HG03378 (cell line): ENCODE data around the gene VEPH1.

Source experiments
- ATAC-seq: cut with Tn5 transposase; IDR thresholded peaks from one replicate; pipeline ENCODE4 v1.9.1; 2021; ENCODE audit warnings: mild to moderate bottlenecking, moderate library complexity; ENCODE audit not compliant: unreplicated experiment

The VEPH1 gene

DNA sequence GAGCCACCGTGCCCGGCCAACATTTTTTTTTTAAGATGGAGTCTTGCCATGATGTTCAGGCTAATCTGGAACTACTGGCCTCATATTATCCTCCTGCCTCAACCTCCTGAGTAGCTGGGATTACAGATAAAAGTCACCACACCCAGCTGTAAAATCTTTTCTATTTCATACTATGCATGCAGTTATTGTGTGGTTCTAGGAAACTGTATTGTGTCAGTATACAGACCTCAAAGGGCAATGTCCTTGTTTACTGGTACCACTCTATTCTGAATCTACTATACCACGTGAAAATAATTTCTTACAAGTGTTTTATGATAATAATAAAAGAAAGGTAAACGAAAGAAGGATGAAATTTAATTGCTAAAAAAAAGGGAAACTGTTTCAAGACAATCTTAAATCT, 190.0 kb downstream of the VEPH1 start:
- no peak for ATAC-seq

DNA sequence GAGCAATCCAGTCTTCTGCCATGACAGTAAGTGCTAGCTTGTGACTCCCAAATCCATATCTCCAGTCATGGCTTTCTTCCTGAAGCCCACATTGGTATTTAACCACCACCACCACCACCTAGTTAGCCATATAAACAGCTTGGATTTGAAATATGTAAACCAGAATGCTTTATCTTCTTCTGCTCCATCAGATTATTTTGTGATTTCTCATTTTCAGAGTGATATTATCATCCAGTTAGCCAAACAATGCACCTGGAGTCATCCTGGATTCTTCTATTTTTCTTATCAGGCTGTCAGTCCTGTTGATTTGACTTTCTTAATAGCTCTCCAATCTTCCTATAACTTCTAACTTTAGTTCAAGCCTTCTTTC, 190.9 kb downstream of the VEPH1 start:
- ATAC-seq = no peak

DNA sequence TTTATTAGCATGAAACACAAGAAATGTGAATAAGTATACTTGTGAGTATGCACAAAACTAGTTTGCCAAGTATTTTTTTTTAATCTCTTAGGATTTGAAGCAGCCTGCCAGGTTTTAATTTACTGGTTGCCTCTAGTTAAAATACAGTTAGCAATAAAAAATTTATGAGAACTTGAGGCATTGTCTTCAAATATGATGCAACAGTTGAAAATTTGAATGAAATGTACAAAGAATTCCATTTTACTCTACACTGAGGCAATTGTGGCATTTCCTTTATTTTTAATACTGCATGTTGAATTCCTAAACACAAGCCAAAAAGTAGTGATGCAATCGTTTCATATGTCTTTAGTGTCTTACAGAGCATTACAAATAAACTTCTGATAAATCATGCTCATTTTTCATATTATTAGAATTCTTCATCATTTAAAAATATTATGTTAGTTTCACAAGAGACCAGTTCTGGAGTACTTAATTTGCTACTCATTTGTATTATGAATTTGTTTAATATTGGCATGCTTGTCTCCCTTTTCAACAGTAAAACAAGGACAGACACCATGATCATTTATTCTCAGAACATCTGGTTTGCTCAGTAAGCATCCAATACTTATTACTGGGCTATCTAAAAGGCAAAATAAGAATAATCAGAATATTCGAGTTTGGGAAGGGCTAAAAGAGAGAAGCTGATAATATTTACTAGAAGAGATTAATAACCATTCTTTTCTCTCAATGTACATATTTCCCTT, 191.4 kb downstream of the VEPH1 start:
- no peak for ATAC-seq

DNA sequence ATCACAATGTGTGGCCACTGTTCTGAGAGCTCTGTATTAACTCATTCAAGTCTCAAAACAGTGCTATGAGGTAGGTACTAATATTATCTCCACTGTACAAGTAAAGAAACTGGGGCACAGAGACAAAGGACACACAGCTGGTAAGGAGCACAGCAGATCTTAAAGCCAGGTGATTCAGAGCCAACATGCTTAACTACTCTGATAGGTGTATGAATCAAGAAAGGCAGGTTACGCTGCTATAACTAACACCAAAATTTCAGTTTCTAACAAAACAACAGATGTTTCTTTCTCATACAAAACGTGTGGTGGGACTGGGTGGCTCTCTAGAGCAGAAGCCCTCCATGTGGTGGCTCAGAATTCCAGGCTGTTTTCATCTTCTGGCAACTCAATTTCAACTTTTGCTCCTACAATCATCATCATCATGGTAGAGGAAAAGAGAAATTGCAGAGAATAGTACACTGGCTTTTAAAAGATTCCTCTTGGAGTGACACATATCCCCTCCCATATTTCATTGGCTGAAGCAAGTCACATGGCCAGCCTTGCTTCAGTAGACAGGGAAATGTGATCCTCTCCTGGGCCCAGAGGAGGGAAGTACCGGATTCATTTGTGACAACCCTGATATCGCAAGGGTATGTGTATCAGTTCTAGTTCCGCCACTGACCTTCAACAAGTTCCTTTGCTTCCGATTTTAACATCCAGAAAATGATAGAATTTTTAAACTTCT, 192.7 kb downstream of the VEPH1 start:
- ATAC-seq = no peak

DNA sequence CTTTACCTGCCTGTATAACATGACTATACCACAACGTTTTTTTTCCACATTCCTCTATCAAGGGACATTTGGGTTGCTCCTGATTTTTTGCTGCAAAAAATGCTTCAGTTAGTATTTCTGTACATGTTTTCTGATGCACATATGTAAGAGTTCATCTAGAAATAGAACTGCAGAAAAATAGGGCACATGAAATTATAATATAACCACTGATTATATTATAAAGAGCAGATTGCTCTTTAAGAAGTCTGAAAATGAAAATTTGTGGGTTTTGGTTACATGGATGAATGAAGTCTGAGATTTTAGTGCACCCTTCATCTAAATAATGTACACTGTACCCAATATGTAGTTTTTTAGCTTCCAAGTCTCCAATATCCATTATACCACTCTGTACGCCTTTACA, 196.7 kb downstream of the VEPH1 start:
- ATAC-seq = no peak

DNA sequence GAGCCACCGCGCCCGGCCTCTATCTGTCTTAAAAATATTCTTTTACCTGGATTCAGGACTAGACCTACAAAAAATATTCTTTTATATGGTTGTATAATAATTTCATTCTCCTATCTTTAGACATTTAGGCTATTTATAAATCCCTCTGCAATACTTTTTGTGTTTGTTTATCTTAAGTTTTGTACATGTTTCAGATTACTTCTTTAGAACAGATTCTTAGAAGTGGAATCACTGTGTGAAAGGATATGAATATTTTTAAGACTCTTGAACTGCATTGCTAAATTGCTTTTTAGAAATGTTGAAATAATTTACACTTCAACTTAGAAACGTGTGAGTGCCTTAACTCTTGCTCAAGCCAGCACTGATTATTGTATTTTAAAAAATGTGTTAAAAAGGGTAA, 197.8 kb downstream of the VEPH1 start:
- ATAC-seq = no peak

DNA sequence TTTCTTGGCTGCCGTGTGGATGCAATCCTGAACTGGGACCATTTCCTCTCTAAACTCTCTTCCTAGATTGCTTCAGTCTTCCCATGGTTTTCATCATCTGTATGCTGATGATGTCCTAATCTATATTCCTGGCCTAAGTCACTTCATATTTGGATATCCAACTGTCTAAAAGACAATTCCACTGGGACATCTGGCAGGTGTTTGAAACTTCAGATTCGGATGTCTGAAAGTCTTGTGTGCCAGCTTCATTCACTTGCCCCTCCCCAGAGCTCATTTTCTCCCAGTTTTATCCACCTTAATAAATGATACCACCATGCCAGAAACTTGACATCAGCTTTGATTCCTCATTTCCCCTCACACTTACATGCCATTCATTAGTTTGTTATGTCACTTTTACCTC, 201.5 kb downstream of the VEPH1 start:
- no peak for ATAC-seq

DNA sequence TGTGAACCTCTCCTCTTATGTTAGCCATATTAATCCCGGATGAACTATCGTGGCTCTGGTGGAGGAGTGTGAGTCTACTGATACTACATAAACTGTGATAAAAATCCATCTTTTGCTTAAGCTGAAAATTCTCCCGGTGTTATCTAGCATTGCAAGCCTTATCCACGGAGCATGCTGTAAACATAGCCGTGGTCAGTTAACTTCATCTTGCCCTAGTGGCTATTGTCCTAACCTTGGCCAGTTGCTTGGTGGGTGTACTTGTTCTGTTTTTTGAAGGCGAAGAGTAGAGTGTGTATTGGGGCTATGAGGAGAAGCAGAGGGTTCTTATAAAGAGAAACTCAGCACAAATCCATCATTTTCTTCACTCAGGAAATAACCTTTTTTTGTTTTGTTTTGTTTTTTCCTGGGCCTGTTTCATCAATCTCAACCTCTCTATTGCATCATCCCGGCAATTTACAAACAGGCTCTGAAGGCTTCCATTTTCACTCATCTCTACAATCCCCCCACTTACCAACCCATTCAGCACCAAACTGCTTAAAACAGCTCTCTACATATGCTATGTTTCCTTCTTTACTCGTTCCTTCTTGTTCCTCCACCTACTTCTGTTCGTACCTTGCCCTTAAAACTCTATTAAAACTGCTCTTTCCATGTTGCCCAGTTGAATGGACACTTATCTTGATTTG, 202.1 kb downstream of the VEPH1 start:
- no peak for ATAC-seq

DNA sequence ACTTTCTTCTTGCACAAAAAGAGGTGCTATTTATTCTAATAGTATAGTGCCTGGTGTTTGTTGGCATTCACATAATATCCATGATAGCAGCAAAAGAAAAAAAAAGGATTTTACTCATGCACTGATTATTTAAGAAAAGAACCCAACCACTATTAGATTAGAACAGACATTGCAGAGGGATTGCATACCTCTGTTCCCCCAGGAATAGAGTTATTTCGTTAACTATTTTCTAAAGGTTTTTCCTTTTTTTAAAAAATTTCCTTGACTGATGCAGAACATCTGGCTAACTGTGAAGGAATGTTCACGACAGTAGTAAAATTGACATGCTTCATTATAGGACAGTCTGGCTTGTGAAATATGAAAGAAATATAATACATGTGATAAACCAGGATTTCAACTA, 203.1 kb downstream of the VEPH1 start:
- no peak for ATAC-seq

DNA sequence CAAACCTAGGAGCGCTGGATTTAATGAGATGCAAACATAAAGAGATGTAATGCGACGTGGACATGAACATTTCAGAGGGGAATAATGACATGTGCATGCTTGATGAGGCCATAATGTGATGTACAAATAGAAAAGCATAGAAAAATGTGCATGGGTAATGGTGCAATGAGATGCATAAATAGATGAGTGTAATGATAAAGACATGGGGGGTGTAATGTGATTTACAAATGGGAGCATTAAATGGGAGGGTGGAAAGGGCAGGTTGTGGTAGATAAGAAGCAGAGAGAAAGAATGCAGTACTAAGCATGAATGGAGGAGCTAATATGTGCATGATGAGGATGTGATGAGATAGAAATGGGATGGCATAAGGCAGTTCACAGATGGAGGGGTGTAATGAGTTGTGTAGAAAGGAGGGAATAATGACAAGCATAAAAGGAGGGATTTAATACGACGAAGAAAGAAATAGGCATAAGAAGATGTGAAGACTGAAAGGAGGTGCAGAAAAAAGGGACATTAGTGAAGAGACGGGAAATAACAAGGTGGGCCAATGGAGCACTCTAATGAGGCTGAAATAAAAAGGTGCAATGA, 205.8 kb downstream of the VEPH1 start:
- no peak for ATAC-seq

DNA sequence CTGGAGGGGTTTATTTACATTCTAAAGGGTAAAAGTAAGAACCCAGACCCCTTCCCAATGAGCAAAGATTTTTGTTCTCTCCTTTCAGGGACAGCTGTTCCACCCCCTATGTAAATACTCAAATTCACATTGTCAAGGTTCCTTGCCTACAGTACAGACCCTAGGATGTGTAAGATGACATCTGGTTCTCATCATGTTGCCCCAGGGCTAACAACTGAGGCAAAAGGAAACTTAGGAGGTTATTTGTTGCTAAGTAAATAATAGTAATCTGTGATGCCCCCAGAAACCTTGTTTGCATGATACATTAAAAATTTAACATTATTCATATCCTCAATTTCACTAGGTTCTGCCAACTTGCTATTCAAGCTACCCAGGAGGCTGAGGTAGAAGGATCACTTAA, 208.3 kb downstream of the VEPH1 start:
- ATAC-seq = no peak

DNA sequence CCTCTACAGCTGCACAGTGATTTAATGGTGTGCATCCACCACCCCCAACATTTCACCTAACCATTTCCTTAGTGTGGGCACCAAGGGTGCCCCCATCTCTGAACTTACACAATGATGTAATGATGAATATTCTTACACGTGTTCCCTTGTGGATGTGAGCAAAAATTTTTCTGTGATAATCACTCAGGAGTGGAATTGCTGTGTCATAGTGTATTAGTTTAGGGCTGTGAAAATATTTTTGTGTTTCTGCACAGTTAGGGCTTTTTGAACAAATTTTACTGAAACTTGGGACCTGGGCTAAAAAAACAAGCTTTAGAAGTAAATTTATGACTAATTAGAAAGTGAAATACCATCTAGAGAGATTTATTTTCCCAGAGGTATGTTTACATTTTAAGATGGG, 208.7 kb downstream of the VEPH1 start:
- no peak for ATAC-seq

DNA sequence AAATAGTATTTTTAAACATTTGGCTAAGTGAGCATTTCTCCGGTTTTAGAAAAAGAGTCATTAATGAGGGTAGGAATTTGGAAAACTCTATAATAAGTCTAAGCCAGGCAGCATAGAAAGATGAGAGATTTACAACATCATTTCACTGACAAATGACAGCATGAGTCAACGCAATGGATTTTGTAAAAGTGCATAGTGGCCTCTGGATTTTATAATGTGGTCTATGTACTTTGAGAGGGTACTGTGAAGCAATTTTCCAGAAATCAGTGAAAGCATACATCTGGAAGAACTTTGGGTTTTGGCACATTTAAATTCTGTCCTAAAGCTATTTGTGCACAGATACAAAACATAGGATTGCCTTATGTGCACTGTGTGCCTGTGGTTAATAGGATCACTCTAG, 212.4 kb downstream of the VEPH1 start:
- no peak for ATAC-seq

DNA sequence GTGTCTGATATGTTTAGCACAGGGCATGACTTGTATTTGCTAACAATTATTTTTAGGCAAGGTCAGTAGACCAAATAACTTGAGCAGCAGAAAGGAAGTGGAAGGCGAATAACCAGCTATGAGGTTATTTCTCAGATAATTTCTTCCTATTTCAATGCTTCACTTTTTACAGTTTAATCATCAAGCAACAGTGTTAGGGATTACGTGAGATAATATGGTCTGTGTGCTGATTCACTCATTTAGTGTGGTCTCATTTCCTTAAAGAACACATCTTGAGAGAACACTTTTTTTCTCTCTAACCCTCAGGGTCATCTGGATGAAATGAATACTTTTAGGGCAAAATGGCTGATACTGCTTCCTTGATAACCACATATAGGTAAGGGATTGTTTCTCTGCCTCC, 217.2 kb downstream of the VEPH1 start:
- no peak for ATAC-seq

DNA sequence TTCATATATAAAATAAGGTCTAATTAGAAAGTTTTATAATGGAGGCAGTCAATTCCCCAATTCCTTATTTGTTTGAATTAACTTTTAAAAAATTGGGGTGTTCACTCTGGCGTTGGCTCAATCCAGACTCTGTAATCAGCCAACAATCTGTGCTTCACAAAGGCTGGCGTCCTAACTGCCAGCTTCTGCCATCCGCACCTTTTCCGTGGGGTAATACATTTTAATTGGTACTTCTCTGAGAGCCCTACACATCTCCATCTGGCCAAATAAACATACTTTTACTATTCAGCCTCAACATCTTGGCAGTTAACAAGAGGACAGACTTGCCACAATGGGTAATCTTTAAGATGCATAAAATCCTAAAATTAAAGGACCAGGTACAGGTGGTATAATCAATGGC, 218.1 kb downstream of the VEPH1 start:
- no peak for ATAC-seq

DNA sequence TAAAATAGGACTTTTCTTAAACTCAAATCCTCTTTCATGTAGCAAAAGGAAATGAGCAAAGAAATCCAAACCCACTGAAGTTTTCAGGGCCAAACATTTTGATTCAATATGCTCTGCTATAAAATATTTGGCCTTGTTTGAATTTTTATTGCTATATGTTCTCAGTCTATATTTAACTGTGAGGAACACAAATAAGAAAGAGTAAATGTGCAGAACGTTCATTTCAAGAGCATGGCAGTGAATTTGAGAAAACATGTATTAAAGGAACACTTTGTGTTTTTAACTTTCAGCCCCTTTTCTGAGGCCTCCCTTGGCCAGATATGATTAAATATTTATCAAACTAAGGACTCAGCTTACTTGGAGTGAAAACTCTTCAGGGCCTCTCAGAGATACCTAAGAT, 218.5 kb downstream of the VEPH1 start:
- no peak for ATAC-seq

DNA sequence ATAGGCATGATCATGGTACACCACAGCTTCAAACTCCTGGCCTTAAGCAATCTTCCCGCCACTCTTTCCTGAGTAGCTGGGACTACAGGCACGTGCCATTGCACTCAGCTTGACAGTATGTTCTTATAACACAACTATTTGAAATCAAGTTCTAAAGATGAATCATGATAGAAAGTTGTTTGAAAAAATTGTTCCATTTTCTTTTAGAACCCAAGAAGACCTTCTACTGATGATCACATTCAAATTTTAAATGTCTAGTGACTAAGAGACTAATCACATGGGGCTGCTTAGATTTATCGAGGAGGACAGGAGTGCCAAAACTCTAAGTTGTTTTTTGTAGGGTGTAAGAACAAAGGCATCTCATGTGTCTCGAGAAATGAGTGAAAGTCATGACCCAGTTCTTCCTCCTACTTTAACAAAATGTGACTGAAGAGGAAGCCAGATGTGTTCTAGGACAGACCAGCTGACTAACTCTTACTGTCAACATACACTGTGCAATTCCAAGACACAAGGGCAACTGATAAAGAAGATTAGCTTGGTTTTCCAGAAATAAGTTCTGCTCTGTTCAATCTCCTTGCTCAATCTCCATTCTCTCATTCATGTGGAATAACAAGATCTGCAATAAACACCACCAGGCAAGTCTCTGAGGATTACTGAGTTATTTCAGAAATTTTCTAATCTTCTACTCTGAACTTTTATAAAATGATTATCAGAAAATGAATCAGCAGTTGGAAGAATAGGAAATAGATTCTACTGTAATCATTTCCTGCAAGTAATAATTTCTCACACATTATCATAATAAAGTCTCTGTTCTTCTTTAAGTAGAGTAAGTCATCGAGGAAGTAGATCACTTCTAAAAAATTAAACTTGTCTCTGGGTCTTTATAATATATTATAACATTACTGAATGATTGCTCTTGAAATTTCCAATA, 220.7 kb downstream of the VEPH1 start:
- ATAC-seq = no peak

DNA sequence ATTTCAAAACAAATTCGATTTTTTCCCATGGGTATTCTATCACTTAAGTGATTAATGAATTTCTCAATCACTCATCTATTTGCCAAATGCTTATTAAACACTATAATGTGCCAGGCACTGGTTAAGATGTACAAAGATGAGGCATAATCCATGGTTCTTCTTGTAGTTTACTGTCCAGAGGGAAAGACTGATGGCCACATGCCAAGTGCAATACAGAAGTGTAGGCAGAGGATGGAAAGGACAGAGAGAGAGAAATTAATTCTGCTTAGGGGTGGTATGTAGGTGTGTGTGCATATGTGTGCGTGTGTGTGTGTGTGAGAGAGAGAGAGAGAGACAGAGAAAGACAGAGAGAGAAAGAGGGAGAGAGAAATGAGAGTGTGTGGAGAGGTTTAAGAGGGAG, 222.4 kb downstream of the VEPH1 start:
- ATAC-seq = no peak

DNA sequence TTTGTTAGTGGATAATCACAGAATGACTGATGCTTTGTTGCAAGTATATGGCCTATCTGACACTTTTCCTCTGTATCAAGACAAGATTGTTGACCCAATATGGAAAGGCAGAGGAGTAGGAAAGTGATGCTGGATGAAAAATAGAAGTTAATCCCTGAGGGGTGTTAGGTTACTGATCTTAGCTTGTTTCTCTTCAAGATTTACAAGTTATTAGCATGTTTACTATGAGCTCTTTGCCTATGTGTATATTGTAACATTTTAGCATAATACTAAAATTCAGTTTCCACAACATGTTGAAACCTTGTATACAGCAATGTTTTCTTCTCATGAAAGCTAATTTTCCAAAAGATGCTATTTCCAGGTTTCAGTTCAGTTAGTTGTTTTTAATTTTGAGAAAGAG, 222.9 kb downstream of the VEPH1 start:
- no peak for ATAC-seq

DNA sequence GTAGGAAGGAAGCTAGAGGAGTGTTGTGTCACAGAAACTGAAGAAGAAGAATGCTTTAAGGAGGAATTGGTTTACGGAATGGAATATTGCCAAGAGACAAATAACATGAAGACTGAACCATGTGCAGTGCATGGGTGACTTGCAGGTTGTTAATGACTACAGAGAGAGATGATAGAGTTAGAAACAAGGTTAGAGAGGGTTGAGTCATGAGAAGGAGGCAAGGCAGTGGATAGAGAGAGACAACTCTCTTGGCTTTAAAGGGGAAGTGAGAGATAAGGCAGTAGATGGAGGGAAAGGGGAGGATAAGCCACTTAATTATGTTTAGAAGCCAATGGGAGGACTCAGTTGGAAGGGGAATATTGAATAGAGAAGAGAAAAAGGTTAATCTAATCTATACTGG, 224.0 kb downstream of the VEPH1 start:
- no peak for ATAC-seq

DNA sequence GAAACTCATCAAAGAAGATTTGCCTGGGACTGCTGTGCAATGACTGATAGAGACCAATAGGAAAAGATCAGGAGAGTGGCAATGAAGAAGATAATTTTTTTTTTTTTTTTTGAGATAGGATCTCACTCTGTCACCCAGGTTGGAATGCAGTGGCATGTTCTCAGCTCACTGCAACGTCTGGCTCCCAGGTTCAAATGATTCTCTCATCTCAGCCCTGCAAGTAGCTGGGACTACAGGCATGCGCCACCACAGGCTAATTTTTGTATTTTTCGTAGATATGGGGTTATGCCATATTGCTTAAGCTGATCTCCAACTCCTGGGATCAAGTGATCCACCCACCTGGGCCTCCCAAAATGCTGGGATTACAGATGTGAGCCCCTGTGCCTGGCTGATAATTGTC, 226.4 kb downstream of the VEPH1 start:
- no peak for ATAC-seq
